Thyroid gland (tissue), 4 donors: ENCODE measurements around the gene CSAD. TPM values are rescaled to one million over a fixed set of nuclear protein-coding genes. Genes with fewer than 3 reads are reported as not detected.
A peak's percentile ranks its signal among the peaks of the same experiment; 100 is the strongest.

Source experiments
- DNase-seq, 2 donors: peaks; one replicate each; pipeline ENCODE4 v3.0.0-alpha.2; 2019
- H3K27ac ChIP-seq, 3 donors: fragments of 200-600 bp; sonication (generic); 1 replicate in 2 of 3; 2 replicates in 1 of 3; pipeline ENCODE4 v1.5.1; 2016 to 2019; ENCODE audit warnings: mild to moderate bottlenecking in 1 of 3, moderate library complexity in 1 of 3
- H3K27me3 ChIP-seq: fragments of 200-600 bp; sonication (generic); one replicate; pipeline ENCODE4 v1.5.1; 2019
- H3K36me3 ChIP-seq, 2 donors: fragments of 200-600 bp; sonication (generic); one replicate each; pipeline ENCODE4 v1.5.1; 2016 to 2019
- H3K4me1 ChIP-seq, 2 donors: fragments of 200-600 bp; sonication (generic); one replicate each; pipeline ENCODE4 v1.5.1; 2017 to 2019
- H3K4me3 ChIP-seq, 3 donors: fragments of 200-600 bp; sonication (generic); replicated peaks in 1 of 3; 1 replicate in 2 of 3; 2 replicates in 1 of 3; pipeline ENCODE4 v1.5.1; 2016; ENCODE audit warnings: mild to moderate bottlenecking in 1 of 3
- H3K9me3 ChIP-seq: fragments of 200-600 bp; sonication (generic); one replicate; pipeline ENCODE4 v1.5.1; 2017
- POLR2A ChIP-seq, 2 donors: fragments of 450-650 bp; IDR thresholded peaks; one replicate each; pipeline ENCODE4 v1.6.1; 2017; ENCODE audit warnings: antibody characterized with exemption in 2 of 2, mild to moderate bottlenecking in 2 of 2, moderate library complexity in 1 of 2
- WGBS, 2 donors: methylation state at CpG; one replicate each; pipeline ENCODE4 v1.1.5; 2017; 5-methylcytosine and 5-hydroxymethylcytosine counted together
- intact Hi-C: fragments of 100-400 bp; cut with DNase I; formaldehyde crosslinking; loops from one replicate; pipeline ENCODE4 v1.15.1; 2023
- total RNA-seq, 4 donors: library from RNA; depleted of rRNA; stranded (reverse); fragments of >200 nt; gene quantifications; one replicate each; pipeline ENCODE4 v1.2.3, GENCODE V29; 2016
- TF ChIP-seq, protein P1 (sequence below), 6 experiments: fragments of 200-600 bp in 3 of 6; fragments of 450-650 bp in 3 of 6; sonication (generic) in 3 of 6; IDR thresholded peaks; one replicate each; pipeline ENCODE4 v1.5.1; 2016 to 2019; ENCODE audit warnings: antibody characterized with exemption in 6 of 6, mild to moderate bottlenecking in 2 of 6, inconsistent platforms in 1 of 6, moderate library complexity in 1 of 6

The CSAD gene
- total RNA-seq, 4 donors from 2014 or later: 20.6 to 39.7 (median 25.2) TPM

DNA sequence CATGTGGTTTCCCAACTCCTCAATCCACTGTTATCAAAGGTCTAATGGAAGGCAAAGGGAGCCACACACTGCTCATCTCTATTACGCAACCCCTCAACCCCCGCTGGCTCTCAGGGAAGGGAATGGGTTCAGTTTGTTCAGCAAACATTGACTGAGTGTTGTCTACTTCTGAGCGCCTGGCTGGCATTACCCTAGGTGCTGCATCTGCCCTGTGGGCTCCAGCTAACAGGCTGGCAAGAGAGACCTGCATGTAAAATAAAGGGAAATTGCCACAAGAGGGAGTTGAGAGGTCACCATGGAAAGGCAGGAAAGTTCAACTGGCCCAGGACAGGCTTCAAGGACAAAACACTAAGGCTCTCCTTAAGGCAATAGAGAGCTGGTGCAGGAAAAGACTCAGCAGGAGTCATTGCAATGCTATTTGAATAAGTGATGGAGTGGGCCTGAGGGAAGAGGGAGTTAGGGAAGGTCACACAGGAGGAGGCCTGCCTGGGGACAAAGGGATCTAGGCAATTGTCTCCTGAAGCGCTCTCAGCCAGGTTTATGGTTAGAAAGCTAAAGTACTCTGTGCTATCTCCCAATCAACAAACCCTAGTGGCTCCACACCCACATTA, 5.7 kb downstream of the CSAD start:
- Histone ChIP-seq H3K27ac (no peak overlapping the region), H3K36me3 (peaks cover 0 to 4% of the 10 kb centered on the region in 2 donors), H3K27me3 (no peaks in the 10 kb centered on the region), H3K4me1 (peaks cover 0 to 5% of the 10 kb centered on the region in 2 donors), H3K9me3 (no peaks in the 10 kb centered on the region), H3K4me3 (no peak overlapping the region)
- TF ChIP-seq, protein P1, sequence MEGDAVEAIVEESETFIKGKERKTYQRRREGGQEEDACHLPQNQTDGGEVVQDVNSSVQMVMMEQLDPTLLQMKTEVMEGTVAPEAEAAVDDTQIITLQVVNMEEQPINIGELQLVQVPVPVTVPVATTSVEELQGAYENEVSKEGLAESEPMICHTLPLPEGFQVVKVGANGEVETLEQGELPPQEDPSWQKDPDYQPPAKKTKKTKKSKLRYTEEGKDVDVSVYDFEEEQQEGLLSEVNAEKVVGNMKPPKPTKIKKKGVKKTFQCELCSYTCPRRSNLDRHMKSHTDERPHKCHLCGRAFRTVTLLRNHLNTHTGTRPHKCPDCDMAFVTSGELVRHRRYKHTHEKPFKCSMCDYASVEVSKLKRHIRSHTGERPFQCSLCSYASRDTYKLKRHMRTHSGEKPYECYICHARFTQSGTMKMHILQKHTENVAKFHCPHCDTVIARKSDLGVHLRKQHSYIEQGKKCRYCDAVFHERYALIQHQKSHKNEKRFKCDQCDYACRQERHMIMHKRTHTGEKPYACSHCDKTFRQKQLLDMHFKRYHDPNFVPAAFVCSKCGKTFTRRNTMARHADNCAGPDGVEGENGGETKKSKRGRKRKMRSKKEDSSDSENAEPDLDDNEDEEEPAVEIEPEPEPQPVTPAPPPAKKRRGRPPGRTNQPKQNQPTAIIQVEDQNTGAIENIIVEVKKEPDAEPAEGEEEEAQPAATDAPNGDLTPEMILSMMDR (IDR thresholded peaks at IDR 0.05): peak in 2 of 6 experiments; percentile 25 to 26
- TF ChIP-seq POLR2A (IDR thresholded peaks at IDR 0.05): no peak
- 81 to 86% methylated on average over 4 of the region's 4 CpGs for WGBS, 2 donors
- intact Hi-C loops: no loop called here
- no peak for DNase-seq

GRCh38 chr12:53173085-53173715, 7.5 kb downstream of the CSAD start:
- intact Hi-C loops: no loop called here
- H3K4me1 ChIP-seq: no peaks in the 10 kb centered on the region
- H3K27me3 ChIP-seq: no peaks in the 10 kb centered on the region
- no peak overlapping the region for H3K4me3 ChIP-seq
- H3K36me3 ChIP-seq: peaks cover 0 to 4% of the 10 kb centered on the region in 2 donors
- H3K9me3 ChIP-seq: no peaks in the 10 kb centered on the region
- DNase-seq: no peak
- H3K27ac ChIP-seq: no peak overlapping the region
- no peak for TF ChIP-seq POLR2A (IDR thresholded peaks at IDR 0.05)
- TF ChIP-seq, protein P1 (IDR thresholded peaks at IDR 0.05): no peak
- 87 to 92% methylated on average over 8 to 10 of the region's 10 CpGs for WGBS, 2 donors

- H3K4me1 ChIP-seq: no peaks in the 10 kb centered on the region
- H3K27me3 ChIP-seq: no peaks in the 10 kb centered on the region
- peaks cover 0 to 4% of the 10 kb centered on the region in 2 donors for H3K36me3 ChIP-seq
- TF ChIP-seq, protein P1 (IDR thresholded peaks at IDR 0.05): no peak
- no peak for TF ChIP-seq POLR2A (IDR thresholded peaks at IDR 0.05)
- no peak for DNase-seq
- no peak overlapping the region for H3K27ac ChIP-seq
- intact Hi-C loops: no loop called here
- WGBS, 2 donors: 93 to 95% methylated on average over 11 of the region's 11 CpGs
- H3K4me3 ChIP-seq: no peak overlapping the region
- H3K9me3 ChIP-seq: no peaks in the 10 kb centered on the region
Measured at GRCh38 chr12:53172352-53172751, 8.4 kb downstream of the CSAD start.

DNA sequence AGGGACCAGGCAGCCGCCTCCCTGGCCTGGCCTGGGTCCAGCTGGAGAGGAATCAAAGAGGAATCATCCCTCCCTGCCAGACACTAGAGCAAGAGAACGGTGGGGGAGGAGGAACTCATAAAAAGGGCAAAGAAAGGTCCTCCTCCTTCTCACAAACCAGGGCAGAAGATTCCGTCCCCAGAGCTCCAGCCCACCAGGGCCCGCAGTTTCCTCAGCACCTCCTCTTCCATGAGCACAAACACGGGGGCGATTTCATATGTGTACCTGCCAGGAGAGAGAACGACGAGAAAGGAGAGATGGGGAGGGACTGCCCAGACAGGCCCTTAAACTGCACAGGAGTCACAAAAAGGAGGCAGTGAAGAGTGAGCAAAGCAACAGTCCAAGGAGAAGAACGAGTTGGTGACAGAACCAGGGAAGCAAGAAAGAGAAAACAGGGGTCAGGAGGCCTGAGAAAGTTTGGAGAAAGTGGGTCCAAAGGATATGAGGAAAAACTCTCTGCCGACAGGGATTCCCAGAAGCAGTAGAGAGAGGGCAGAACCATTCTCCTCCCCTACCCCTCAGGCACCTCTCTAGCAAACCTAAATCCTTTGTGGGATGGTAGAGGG, 8.9 kb downstream of the CSAD start:
- H3K27me3 ChIP-seq: no peaks in the 10 kb centered on the region
- DNase-seq: no peak
- no peak overlapping the region for H3K4me3 ChIP-seq
- H3K36me3 ChIP-seq: peaks cover 0 to 4% of the 10 kb centered on the region in 2 donors
- TF ChIP-seq POLR2A (IDR thresholded peaks at IDR 0.05): no peak
- TF ChIP-seq, protein P1 (IDR thresholded peaks at IDR 0.05): no peak
- no peak overlapping the region for H3K27ac ChIP-seq
- intact Hi-C loops: no loop called here
- WGBS, 2 donors: 52 to 54% methylated on average over 10 of the region's 10 CpGs
- H3K4me1 ChIP-seq: no peaks in the 10 kb centered on the region
- H3K9me3 ChIP-seq: no peaks in the 10 kb centered on the region
